Suppressor macrophage treated with lipopolysaccharide for 1 hour (primary cell): ENCODE measurements around the gene BBX.

Experiments
- DNase-seq, 3 donors: peaks; one replicate each; pipeline ENCODE4 v3.0.0-alpha.2; 2020 to 2022

Gene BBX

DNA sequence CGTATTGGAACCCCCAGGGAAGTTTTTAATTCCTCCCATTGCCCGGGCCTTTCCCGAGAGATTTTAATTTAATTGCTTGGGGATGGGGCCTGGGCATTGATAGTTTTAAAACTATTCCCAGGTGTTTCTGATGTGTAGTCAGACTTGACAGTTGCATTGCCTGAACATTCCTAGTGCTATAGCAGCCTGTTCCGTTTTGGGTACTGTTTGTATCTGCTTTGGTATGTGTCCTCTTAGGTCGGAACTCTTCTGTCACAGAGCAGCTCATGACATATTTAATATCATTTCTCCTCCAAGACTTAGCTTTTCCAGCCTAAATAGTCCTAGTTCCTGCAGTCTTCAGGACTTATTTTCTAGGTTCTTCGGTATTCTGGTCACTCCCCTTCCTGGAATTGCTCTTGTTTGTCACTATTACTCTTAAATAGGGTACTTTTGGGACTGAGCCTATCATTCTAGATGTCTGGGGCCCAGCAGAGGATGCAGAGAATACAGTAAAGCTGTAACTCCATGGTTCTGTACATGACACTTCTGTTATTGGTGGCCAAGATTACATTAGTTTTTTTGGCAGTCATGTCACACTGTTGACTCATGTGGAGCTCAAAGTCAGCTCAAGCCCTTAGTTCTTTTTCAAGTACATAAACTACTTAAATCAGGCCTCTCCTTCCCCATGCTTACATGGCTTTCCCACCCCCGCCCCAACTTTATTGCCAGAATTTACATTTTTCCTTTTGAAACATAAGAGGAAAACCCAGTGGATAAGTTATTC is 81.5 kb downstream of the BBX start:
- DNase-seq, result no peak

- no peak for DNase-seq
Measured at GRCh38 chr3:107611775-107612469, 89.2 kb downstream of the BBX start.

DNA sequence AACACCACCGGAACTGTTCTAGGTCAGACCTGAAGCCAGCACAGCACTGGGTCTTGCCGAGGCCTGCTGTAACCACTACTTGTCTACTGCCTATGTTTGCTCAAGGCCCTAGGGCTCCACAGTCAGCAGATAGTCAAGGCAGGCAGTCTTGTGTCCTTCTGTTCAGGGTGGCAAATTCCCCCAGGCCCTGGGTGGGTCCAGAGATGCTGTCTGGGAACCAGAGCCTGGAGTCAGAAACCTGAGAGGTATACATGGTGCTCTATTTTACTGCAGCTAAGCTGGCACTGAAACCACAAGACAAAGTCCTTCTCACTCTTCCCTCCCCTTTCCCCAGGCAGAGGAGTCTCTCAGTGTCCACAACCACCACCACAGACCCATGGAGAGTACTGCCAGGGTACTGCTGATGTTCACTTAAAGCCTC is 89.9 kb downstream of the BBX start:
- DNase-seq, result no peak

DNA sequence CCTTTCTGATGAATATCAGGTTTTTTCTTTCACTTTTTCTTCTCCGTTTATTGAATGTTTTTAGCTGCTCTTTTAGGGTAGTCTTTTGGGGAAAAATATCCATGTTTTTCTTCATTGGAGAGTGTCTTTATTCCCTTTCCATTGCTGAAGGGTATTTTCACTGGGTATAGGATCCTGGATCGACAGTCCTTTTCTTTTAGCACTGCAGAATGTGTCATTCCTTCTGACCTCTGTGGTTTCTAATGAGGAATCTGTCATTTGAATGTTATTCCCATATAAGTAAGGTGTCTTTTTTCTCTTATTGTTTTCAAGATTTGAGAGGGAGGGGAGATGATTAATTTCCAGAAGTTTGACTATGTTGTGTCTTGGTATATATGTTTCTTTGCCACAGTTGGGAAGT is 96.8 kb downstream of the BBX start:
- DNase-seq, result no peak

DNA sequence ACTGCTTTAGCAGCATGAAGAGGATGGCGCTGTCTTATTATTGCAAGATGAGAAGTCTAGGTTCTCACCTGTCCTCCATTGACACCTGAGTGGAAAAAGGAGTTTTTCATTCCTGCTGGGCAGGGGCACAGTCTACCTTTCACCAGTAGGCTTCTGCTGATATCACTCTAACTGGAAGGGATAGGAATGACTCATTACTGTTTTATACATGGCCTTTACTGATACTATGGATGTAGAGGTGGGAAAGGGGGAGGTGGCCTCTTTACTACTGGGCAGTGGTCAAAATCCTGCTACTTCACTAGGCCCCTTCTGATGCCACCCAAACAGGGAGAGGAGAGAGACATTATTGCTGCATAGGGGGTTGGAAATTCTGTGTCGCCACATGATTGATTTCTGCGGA is 97.8 kb downstream of the BBX start:
- no peak for DNase-seq

DNA sequence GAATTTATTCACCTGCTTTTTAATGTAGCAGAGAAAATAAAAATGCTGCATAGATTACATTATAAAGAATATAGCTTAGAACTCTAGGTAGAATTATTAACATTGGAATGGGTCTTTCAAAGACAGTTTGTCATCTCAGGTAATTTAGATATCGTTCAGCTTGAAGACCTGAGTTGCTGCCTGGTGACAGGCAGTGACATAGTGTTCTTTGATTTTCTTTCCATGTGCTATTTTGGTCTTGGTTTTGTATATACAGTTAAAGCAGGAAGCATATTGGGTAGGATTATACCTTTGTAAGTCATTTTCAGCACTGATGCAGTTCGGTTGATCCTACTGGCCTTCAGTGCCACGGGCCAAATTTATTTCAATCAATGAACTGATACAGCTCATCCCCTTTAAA is 98.7 kb downstream of the BBX start:
- no peak for DNase-seq

DNA sequence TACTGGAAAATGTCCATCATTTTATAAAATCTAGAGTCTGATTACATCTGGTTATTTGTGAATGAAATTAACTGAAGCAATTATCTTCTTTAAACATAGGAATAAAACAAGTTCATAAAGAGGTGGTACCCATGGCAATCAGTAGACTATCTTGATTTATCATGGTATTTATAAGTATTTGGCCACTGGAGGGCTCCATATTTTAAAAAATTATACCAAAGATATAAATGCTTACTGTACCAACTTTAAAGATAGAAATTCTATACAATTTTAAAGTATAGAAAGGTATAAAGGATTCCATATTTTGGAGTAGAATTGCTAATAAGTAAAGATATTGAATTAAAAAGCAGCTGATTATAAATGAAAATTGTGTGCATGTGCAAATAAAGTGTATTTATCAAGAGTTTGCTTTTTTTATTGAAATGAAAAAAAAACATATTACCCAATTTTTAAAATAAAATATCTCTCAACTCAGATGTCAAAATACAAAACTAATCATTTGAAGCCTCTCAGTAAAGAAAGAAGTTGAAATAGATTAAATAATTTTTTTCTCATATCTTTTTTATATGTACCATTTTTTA is 105.3 kb downstream of the BBX start:
- peak in 1 of 3 donors; percentile 13 for DNase-seq

GRCh38 chr3:107629566-107629965 is 106.8 kb downstream of the BBX start:
- peak; percentile 17 to 49 (median 44) for DNase-seq

- peak; percentile 26 to 57 (median 44) for DNase-seq
Measured at GRCh38 chr3:107630779-107631178, 108.0 kb downstream of the BBX start.

GRCh38 chr3:107632576-107632975 is 109.8 kb downstream of the BBX start:
- DNase-seq, result no peak

DNA sequence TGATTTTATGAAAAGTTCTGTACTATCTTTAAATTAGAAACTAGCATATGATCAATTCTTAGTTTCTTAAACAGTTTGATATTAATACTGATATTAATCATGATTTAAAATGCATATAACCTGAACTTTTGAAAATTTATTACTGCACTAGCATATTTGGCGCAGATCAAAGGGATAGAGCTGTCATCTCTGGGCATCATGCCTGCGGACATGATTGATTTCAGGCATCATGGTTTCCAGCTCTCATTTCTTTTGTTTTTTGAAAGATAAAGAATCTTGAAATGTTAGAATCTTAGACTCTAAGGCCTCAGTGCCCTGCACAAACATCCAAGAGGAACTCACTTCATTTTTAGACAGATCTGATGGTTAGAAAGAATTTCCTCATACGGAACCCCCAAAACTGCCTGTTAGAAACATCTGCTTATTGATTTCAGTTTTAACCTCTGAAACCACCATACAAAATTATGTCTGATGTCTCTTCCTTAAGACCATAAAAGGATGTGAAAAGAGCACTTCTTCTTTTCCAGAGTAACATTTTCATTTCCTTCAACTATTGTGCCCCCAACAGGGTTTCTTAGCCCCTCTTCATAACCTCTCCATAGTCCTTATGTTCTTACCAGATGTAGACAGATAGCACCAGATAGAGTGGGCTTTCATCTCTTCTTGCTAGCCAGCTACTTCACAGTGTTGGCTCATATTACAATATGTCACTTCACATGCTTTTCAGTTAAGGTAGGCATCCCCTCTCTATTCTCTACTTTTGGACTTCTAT is 110.8 kb downstream of the BBX start:
- DNase-seq, result peak in 1 of 3 donors; percentile 7

GRCh38 chr3:107634099-107634489 is 111.3 kb downstream of the BBX start:
- no peak for DNase-seq

DNA sequence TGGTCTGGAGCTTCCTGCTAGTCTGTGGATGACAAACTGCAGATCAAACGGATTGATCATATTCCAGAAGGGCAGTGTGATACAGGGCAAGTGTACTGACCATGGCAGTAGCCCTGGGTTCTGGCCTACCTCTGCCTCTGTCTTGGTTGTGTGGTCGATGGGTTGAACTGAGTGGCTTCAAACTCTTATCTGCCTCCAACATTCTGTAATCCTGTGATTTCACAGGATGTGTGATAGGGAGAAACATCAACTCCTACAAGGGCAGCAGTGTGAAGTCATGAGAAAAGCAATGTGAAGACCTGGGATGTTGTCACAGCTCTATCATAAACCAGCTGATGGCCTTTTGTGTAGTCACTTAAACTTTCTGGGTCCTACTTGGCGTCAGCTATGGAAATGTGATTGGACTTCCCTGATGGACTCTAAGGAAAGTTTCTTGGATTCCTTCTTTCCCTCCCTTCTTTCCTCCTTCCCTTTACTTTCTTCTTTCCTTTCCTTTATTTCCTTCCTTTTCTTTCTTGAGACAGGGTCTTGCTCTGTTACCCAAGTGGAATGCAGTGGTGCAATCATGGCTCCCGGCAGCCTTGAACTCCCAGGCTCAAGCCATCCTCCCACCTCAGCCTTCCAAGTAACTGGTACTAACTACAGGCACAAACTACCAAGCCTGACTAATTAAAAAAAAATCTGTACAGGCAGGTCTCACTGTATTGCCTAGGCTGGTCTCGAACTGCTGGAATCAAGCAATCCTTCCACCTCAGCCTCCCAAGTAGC is 114.8 kb downstream of the BBX start:
- DNase-seq, result no peak

DNA sequence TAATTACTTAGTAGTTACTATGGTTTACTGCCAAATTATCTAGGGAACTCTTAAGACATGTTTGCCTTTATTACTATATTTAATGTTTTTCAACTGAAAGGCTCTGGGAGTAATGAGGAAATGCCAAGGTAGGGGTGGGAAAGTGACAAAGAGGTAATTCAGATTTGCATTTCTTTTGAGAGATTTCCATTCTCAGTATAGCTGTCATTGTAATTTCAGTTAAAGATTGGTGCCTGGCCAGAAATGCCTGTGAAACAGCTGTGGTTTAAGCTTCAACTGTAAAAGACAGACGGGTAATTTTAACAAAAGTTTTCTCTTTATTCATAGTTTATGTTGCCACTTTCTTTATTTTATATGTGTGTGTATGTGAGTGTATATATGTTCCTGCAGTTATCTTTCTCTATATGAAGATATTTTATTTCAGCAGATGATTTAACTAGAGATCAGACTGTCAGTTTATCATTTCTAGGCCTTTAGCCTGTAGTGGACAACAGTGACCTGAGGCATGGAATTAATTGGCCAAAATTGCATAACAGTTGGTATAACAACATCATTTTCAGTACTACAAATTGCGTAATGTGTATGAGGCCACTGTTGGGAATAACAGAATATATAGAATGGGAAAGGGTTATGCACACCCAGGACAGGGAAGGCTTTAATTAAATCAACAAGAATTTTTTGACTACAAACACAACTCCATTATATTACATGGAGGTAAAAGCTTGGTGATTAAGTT is 119.0 kb downstream of the BBX start:
- DNase-seq, result no peak

DNA sequence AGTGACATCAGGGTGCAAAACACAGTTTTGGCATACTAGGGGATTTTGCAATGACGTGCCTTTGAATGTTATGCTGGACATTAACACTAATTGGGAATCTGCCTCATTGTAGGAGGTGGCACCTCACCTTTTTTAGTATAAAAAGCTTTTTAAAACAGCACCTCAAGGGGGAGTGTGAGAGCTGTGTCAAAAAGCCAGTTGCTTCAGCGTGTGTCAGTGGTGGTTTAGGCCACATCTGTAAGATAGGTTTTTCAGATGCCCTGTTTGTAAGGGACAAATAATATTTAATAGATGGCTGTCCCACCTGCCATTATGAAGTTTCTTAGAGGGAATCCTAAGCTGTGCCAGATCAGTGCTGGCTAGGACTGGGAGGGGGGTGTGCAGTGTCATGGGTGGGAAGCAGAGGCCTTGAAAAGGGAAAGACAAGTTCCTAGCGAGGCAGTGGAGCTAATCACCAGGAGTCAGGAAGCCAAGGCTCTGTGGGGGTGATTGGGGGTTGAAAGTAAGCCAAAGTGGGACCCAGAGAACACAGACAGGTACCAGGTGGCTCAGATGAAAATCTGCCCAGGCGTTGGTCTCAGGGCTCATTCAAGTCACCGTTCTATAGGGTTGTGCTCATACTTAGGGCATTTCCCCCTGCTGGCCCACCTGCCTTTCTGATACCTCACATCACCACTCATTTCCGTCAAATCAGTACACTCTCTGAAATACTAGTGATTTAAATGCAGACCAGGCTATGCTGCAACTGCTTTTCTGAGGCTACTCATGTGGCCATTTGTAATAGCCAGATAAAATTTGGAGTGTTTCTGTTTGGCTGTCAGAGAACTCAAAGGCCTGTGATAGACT is 120.5 kb downstream of the BBX start:
- DNase-seq, result no peak

- no peak for DNase-seq
Measured at GRCh38 chr3:107644631-107645030, 121.9 kb downstream of the BBX start.

DNA sequence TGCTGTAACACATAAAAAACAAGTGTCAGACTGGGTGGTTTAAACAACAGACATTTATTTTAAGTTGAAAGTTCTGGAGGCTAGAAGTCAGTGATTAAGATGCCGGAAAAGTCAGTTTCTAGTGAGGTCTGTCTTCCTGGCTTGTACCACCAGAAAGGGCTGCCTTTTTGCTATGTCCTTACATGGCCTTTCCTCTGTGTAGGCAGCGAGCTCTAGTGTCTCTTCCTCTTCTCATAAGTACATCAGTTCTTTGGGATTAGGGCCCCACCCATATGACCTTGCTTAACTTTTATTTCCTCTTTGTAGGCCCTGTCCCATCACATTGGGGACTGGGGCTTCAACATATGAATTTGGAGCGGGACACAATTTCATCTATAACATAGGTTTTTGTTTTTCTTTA is 128.0 kb downstream of the BBX start:
- DNase-seq, result peak; percentile 41 to 69 (median 61)

DNA sequence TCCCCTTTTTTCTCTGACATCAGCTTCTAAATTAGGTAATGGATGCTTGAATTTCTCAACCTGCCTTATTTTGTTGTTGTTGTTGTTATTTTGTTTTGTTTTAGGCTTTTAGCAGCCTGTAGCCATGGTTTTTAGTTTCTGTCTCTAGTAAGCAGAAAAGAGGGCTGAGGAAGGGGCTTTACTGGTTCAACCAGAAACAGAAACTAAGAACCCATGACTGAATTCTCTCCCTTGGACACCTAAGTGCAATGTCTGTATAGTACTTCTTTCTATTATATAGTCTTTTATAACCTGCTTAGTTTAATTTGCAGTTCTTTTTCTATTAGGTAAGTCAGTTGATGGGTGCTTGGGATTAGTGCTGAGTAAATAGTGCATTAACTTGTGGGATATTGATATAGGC is 129.0 kb downstream of the BBX start:
- DNase-seq, result no peak

- DNase-seq, result no peak
Measured at GRCh38 chr3:107654218-107654617, 131.5 kb downstream of the BBX start.

GRCh38 chr3:107657971-107658370 is 135.2 kb downstream of the BBX start:
- peak; percentile 7 to 56 (median 38) for DNase-seq
